Bone marrow (tissue), 2 donors: ENCODE data around the gene KCNJ16.

ENCODE experiments used
- DNase-seq, 2 donors: peaks; one replicate each; lab custom pipeline; 2025; lab: John Stamatoyannopoulos, UW

Gene KCNJ16

DNA sequence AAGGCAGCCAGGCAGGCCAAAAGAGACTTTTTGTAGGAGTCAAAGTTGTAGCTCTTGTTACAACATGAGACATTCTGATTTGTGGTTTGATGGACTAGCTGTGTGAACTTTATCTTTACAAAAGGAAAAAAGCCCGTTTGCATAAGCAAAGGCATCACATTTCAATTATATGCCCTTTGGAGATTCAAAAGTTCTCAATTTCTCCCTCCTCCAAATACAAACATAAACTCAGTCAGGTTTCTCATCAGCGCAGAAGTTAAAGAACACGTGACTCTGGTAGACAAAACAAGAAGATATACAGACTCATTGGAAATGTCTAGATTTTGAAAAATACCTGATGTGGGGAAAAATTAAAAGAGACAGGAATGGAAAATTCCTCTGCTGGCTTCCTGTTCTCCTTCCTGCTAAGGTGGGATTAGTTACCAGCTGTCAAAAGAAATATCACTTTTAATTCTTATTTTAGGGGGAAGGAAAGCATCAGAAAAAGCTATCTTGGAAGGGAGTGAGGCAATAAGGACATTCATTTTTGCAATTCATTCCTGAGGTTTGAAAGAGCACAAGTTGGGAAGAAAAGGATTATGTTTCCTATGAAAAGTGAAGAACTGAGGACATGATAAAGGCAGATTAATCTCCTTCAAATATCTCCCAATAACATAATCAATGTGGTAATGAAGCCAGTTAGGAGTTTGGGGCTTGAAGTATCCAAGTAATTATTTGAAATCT lies 4.6 kb upstream of the KCNJ16 start:
- no peak for DNase-seq

DNA sequence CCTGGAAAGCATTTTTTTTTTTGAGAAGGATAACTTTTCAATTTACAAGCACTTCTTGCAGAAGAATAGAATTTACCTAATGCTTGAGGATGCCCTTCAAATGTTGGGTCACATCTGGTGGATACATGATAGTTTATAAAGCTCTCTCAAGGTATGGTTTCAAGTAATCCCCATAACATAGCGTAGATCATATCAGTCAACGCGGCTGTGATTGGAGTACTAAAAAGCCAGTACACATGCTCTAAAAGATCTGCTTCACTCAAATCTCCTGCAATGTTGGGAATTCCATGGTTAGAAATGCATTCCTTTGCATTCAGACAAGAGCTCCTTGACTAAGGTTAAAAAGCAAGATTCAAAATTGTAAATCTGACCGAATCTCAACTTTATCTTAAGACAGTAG lies 3.9 kb upstream of the KCNJ16 start:
- DNase-seq: no peak

DNA sequence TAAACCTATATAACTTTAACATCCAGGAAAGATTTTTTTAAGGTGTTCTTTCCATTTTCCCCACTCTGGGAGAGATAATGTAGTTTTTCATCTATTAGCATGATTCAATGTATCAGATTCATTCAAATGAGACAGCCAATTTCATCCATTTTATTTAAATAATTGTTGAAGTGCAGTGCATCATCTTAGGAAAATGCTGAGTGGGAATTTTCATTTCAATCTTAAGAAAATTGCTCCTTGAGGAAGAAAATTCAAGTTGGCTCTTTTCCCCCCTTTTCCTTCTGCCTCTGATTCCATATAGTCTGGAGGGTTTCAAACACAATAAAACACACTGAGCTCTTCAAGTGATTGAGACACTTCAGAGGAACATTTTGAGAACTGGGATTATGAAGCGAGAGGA lies 3.4 kb upstream of the KCNJ16 start:
- no peak for DNase-seq

DNA sequence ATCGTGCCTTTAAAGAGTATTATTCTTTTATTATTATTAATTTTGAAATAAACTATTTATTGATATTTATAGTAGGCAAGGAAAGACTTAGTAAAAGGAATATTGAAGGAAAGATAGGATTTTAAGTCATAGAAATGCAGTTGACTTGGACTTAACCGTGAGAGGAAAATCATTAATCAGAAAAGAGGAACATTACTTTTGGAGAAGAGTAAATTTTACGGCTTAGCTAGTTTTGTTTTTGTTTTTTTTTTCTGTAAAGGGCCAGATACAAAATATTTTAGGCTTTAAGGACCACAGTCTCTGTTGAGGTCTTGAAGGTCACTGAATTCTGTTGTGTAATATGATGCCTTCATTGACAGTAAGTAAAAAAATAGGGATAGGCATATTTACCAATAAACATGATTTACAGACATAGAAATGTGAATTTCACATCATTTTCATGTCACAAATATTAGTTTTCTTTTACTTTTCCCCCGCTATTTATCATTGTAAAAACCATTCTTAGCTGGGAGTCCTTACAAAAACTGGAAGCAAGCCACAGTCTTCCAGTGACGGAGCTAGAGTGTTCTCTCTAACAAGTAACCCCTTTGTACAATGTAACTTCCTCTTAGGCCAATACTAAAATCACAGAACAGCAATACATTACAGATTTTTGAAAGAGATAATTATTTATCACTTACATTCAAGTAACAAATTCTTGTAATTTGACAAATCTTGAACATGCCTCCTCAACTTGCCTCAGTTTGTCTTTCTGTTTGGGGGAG lies 2.3 kb upstream of the KCNJ16 start:
- DNase-seq: peak in 1 of 2 donors; percentile 3

DNA sequence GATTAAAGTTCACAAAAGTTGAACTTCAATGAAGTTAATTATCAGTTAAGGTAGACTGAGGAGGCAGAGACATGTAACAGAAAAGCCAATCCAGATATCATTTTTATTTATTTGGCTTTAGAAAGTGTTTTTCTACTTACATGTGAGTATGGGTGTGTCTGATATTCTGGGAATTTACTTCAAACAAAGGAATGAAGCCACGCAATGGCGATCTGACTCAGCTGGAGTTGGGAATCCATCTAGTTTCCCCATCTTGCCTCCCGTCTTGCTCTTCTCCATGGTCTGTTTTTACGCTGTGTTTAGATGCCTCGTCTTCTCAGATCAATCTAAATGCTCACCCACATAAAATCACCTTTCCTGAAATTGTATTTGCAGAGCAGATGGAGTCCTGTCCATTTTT lies 1.7 kb upstream of the KCNJ16 start:
- DNase-seq: no peak

DNA sequence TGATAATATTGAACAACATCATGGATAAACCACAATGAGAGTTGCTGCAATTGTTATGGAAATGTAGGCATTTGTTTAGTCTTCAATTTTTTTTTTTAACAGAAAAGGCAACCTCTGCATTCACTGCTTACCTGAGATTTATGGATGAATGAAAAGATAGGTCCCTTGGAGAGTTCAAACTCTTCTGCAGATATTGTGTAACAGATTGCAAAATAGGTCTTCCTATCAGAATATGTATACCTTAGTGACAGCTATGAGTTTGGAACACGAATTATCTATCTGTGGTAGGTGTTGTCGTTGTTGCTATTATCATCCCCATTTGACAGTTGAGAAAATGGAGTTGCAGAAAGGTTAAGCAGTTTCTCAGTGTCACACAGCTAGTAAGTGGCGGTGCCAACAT lies 1.2 kb upstream of the KCNJ16 start:
- no peak for DNase-seq

DNA sequence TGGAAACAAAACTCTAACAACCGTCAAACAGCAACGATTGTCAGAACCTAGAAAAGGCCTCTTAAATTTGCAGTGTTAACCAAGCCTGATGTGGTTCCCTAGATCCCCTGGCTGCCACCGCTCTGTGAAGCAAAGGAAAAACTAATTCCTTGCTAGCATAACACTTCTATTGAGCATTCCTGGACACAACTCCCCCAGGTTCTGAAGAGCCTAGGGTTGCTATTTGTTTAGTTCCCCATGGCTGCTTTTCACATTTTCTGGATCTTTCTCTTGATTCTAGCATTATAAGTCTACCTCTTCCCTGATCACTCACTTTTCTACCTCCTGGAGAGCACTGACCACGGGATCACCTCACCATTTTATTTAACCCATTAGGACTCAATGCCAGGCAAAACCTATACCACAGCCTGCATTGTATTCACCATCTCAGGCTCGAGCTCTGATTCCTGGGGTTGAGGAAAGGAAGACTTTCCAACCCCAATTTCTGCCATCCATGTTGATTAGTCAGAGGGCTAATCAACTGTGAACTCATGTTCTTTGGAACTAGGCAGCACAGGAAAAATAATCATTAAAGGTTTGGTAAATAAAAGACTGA lies 692 bp upstream of the KCNJ16 start:
- no peak for DNase-seq

DNA sequence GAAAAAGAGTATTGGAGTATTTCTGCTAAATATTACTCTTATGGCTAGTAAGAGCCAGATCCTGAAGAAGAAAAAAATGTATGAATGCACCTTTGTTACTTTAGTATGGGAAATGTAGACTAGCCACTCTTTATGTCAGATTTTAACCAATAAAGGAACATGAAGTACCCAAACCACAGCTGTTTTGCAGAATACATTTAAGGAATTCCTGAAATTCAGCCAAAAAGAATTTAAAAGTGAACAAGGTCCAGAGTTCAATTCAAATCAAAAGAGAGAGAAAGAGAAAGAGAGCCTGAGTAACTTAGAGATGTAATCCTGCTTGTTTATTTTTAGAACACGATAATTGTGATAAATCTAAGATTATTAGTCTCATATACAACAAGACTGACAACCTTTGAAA lies 1.2 kb downstream of the KCNJ16 start:
- DNase-seq: no peak

DNA sequence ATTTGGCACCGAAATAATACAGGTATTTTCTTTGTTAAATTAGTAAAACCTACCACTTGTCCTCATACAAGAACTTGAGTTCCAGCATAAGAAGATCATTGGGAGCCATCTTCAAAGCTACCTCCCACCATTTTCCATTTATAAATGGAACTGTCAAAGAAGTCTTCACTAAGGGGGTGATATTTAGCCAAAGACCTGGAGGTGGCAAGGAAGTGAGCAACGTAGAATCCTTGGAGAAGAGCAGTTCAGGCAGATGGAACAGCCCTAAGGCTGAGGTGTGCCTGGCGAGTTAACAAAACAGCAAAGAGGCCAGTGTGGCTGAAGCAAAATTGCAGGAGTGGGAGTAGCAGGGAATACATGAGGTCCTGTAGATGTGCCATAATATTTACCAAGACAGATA lies 1.8 kb downstream of the KCNJ16 start:
- no peak for DNase-seq

DNA sequence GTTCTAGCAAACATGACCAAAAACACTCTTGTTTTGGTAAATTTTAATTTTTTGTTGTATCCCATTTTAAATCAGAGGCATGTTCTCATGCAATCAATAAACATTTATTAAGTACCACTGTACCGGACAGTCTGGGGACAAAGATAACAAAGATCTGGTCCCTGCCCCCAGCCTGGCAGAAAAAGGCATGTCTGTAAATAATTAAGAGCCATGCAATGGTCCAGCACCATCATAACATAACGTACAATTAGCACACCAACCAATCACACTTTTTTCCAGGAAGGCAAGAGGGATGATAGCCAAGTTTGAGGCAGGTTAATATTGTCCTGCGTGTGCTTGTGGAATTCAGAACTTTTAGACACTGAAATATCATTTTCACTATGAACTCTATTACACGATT lies 3.5 kb downstream of the KCNJ16 start:
- DNase-seq: no peak

DNA sequence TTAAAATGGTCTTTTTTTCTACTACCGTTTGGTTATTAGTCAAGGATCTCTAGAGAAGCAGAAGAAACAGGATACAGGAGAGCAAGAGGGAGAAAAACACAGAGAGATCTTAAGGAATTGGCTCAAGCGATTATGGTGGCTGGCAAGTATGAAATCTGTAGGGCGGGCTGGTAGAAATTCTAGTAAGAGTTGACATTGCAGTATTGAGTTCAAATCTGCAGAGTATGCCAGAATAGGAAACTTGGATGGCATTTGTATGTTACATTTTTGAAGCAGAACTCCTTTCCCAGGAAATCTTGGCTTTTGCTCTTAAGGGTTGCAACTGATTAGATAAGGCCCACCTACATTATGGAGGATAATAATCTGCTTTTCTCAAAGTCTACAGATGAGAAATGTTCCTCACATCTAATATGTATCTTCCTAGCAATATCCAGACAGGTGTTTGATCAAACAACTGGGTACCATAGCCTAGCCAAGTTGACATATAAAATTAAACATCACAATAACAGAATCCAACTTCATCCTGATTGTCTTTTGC lies 4.0 kb downstream of the KCNJ16 start:
- no peak for DNase-seq

DNA sequence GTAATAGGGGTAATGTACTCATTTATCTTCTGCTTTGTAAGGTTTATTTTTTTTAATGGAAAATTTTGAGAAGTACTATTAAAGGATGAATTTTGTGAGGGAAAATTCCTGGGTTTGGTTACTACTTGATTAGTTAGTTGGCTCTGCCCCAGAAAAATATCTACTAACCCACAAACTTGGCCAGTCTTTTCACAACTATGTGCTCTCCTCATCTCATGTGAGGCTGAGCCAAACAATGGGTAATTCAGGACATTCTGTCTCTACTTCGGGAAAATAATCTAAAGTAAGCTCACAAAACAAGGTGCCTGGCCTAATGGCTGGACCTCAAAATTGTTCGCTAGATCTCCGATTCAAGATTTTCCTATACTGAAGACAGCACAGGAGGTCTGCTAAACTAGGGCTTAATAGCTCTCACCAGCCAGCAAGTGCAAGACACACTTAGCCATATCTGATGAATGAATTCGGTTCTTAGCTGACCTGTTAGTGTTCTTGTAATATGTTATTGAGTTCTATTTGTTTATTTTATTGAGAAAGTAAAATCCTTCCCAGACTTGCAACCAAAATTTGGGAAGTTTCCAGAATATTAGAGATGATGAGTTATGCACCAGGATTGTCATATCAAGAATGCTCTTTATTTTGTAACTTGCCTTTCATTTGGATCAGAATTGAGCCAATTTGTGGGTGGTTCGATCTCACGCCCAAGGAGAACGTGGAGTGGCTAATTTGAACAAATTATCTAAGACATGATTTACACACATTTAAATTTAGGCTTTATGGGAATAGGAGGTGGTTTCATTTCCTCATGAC lies 5.7 kb downstream of the KCNJ16 start:
- DNase-seq: no peak

DNA sequence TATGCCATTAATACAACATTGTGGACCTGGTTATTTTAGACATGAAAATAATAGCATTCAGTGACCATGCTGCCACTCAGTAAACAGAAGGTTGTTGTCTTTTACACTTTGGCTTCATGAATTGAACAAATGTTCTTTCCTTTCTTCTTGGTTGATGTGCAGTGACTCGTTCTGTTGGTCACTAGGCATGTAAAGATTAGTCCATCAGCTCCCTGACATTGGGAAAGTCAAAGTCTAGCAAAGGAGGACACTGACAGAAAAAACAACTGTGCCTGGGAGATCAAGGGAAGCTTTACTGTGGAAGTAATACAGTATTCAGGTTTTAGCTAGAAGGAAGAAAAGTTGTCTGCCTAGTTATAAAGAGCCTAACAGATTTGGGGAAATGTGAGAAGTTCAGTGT lies 6.9 kb downstream of the KCNJ16 start:
- no peak for DNase-seq

DNA sequence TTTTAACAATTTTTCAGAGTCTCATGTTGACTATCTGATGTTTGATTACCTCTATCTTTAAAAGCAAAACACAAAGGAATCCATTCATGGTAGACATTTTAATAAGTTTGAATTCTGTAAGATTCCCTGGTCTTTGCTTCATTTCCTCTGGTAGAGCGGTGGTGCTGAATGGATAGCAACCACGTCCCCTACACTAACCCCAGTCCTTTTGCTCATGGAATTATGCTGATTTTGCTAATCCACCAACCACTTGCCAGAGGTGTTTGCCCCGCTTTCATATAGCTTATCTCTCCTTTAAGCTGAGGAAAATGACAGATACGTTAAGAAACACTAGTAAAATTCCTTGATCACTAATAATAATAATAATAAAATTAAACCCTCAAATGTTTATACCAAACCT lies 9.5 kb downstream of the KCNJ16 start:
- DNase-seq: no peak

DNA sequence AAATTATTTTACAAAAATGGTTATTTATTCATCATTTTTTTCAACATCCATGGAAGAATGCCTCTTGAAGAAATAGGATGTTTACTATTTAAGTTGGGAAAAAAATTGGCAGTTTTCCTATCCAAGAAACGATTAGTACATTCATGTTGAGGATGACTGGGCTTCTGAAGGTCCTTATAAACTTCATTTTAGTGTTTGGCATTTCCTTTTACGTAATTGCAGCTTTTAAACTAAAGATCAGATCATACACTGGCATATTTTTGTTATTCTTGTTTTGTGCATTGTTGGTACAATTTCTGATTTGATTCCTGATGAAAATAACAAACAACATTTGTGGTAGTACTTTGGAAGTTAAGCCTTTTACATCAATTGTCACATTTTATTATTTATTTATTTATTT lies 11.5 kb downstream of the KCNJ16 start:
- no peak for DNase-seq

DNA sequence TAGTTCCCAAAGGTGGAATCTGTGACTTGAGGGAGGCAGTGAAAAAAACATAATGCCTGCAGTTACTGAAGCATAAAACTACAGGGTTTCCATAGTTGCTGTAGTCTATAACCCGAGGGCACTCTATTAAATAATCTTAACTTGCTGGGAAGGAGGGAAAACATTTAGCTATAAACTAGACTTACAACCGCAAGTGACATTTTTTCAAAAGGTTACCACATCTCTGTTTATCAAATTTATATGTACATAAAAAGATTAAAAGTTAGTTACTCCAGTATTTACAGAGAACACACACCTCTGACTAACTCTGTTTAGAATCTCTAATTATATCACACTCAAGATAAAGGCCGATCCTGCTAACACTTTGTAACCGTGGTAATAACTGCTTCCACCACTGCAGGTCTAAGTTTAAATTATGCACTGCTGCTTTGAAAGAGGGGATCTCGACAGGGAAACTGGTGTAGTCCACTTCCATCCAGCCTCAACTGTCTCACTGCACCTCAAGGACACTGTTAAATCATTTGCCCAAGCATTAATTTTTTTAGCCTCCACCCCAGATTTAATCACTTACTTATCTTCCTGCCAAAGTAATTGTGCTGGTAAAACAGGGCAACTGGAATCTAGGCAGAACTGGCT lies 14.6 kb downstream of the KCNJ16 start:
- DNase-seq: no peak

DNA sequence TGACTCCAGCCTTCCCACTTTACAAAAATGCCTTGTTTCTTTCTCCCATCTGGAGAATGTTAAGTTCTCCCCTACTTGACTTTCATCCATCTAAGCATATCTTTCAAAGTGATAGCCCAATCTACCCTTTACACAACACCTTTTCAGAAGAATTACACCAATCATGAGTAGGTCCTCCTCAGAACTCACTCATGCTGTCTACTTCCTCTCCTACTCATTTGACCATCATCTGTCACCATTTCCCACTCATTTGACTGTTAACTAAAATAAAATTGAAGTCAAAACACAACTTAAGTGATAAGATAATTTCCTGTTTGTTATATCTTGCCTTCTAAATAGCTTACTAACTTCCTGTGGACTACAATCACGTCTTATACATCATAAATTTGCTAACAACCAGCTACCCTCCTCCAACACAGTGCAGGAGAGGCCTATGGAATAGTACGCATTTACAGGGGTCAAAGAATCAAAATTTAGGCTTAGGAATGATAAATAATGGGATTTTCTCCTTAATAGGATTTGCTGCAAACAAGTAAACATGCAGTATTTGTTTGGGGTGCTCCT lies 16.1 kb downstream of the KCNJ16 start:
- DNase-seq: peak in 1 of 2 donors; percentile 6

DNA sequence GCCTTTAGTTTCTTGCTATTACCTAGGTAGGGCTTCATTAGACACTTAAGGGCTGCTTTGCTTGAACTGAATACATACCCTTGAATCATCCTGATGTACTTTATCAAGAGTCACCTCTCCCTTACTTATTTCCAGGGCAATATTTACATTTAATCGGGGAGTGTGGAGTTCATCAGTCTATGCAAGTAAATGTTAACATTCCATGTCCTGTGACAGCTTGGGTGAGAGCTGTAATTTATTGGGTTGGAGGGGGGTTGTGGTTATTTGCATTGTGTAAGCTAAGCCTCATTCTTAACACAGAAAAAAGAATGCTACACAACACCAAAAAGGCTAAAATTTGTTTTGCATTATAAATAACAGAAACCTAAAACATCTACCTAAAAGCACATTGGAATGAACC lies 16.7 kb downstream of the KCNJ16 start:
- DNase-seq: no peak

DNA sequence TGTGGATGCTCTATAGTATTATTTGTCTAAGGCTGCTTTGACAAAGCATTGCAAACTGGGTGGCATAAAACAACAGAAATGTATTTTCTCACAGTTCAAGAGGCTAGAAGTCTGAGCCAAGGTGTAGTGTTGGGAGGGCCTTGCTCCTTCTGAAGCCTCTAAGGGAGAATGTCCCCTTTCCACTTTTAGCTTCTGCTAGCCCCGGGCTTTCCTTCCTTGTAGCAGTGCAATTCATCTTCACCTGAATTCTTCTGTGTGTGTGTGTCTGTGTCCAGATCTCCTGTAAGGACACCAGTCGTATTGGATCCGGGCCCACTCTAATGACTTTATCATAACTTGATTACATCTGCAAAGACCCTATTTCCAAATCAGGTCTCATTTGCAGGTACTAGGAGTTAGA lies 18.1 kb downstream of the KCNJ16 start:
- DNase-seq: no peak

DNA sequence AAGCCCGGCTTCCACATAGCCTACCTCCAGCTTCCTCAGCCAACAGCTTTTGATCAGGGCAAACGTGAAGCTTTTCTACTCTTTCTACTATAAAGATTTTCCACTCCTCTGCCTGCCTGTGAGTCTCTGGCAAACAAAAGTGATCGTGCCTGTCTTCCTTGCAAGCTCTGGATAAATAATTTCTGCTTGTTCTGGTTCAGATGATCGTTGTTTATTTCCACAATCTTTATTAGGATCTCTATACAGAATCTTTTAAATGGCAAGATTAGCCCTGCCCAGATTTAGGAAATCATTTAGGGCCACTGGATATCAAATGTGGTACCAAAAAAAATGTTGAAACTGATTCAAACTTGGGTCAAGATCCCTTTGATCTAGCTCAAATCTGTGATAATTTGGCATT lies 20.4 kb downstream of the KCNJ16 start:
- DNase-seq: no peak

DNA sequence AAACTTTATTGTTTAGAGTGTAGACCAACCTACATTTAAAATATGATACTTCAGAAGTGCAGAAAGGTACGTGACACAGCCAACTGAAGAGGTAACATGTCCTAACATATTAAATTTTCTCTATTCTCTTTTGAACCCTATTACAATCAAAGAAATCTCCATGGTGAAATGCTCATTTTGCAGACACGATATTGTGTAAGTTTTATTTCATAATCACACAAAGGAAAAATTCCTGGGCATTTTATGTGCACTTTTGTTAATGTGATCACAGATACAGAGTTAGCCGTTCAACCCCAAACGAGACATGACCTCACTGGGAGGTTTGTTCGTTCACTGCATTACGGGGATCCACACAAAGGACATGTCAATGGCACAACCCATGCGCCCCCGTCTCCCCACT lies 21.8 kb downstream of the KCNJ16 start:
- no peak for DNase-seq
